KBM-7 (cell line): ENCODE data around the gene SNX6.
"Not testable (repeated sequence)": the region's sequence is repeated elsewhere in the genome, so short reads cannot be mapped to it uniquely, and the experiment has no call there.

Experiments used
- DNase-seq: peaks from one replicate; pipeline ENCODE4 v3.0.0-alpha.2; 2015
- in situ Hi-C: fragments of 300-500 bp; cut with MboI; formaldehyde crosslinking; loops from 2 replicates; pipeline ENCODE4 v1.14.3; 2020; ENCODE audit warnings: low sequenced_read_pairs, low pct_unique_long_range_greater_than_20kb, mixed read lengths

SNX6 gene

GRCh38 chr14:34629657-34630529 is at the start of gene SNX6:
SNX6 (minus strand) TSS chr14:34630148; CDS start chr14:34630116, 32 bp downstream.
- in situ Hi-C loops: no loop called here
- peak; percentile 71 for DNase-seq

- DNase-seq: no peak
- in situ Hi-C loops: no loop called here
Observed at GRCh38 chr14:34678735-34679134, 48.8 kb upstream of the SNX6 start.

GRCh38 chr14:34678306-34678705 is 48.4 kb upstream of the SNX6 start:
- DNase-seq: no peak
- in situ Hi-C loops: no loop called here

- in situ Hi-C loops: no loop called here
- no peak for DNase-seq
Observed at GRCh38 chr14:34676516-34677211, 46.7 kb upstream of the SNX6 start.

GRCh38 chr14:34673702-34674101 is 43.8 kb upstream of the SNX6 start:
- in situ Hi-C loops: loop anchor here (25.0 kb wide), 1 partner anchor 739 kb away; the partner anchor contains the start of gene NFKBIA
- no peak for DNase-seq

GRCh38 chr14:34671716-34672115 is 41.8 kb upstream of the SNX6 start:
- in situ Hi-C loops: loop anchor here (25.0 kb wide), 1 partner anchor 741 kb away; the partner anchor contains the start of gene NFKBIA
- DNase-seq: peak; percentile 57

- no peak for DNase-seq
- in situ Hi-C loops: loop anchor here (25.0 kb wide), 1 partner anchor 744 kb away; the partner anchor contains the start of gene NFKBIA
Observed at GRCh38 chr14:34668111-34668510, 38.2 kb upstream of the SNX6 start.

- in situ Hi-C loops: loop anchor here (25.0 kb wide), 1 partner anchor 745 kb away; the partner anchor contains the start of gene NFKBIA
- DNase-seq: no peak
Observed at GRCh38 chr14:34667007-34667406, 37.1 kb upstream of the SNX6 start.

GRCh38 chr14:34665785-34666435 is 36.0 kb upstream of the SNX6 start:
- peak; percentile 32 for DNase-seq
- in situ Hi-C loops: loop anchor here (25.0 kb wide), 1 partner anchor 746 kb away; the partner anchor contains the start of gene NFKBIA

GRCh38 chr14:34662561-34663088 is 32.7 kb upstream of the SNX6 start:
- in situ Hi-C loops: loop anchor here (25.0 kb wide), 1 partner anchor 750 kb away; the partner anchor contains the start of gene NFKBIA
- DNase-seq: no peak

- DNase-seq: no peak
- in situ Hi-C loops: loop anchor here (25.0 kb wide), 1 partner anchor 752 kb away; the partner anchor contains the start of gene NFKBIA
Observed at GRCh38 chr14:34660796-34661195, 30.8 kb upstream of the SNX6 start.

- in situ Hi-C loops: loop anchor here (25.0 kb wide), 1 partner anchor 756 kb away; the partner anchor contains the start of gene NFKBIA
- no peak for DNase-seq
Observed at GRCh38 chr14:34655959-34656358, 26.0 kb upstream of the SNX6 start.

- in situ Hi-C loops: loop anchor here (25.0 kb wide), 1 partner anchor 759 kb away; the partner anchor contains the start of gene NFKBIA
- DNase-seq: not testable (repeated sequence)
Observed at GRCh38 chr14:34653073-34653472, 23.1 kb upstream of the SNX6 start.

- in situ Hi-C loops: loop anchor here (25.0 kb wide), 1 partner anchor 760 kb away; the partner anchor contains the start of gene NFKBIA
- not testable (repeated sequence) for DNase-seq
Observed at GRCh38 chr14:34652348-34652747, 22.4 kb upstream of the SNX6 start.

- DNase-seq: no peak
- in situ Hi-C loops: loop anchor here (25.0 kb wide), 1 partner anchor 761 kb away; the partner anchor contains the start of gene NFKBIA
Observed at GRCh38 chr14:34650786-34651584, 21.0 kb upstream of the SNX6 start.

- in situ Hi-C loops: loop anchor here (25.0 kb wide), 1 partner anchor 762 kb away; the partner anchor contains the start of gene NFKBIA
- DNase-seq: not testable (repeated sequence)
Observed at GRCh38 chr14:34650006-34650405, 20.1 kb upstream of the SNX6 start.

- DNase-seq: no peak
Observed at GRCh38 chr14:34649344-34649743, 19.4 kb upstream of the SNX6 start.

More at GRCh38 chr14:34649344-34649743, 19.4 kb upstream of the SNX6 start:
- in situ Hi-C loops: no loop called here
